DOHH2 (cell line): ENCODE data around the gene ROCK2.

Experiments
- EZH2phosphoT487 ChIP-seq: fragments of 200-600 bp; sonication (generic); IDR thresholded peaks from 2 replicates; pipeline ENCODE4 v1.6.1; 2017; ENCODE audit warnings: borderline replicate concordance, mild to moderate bottlenecking, antibody characterized with exemption, low read length, moderate library complexity, mixed read lengths
- TF ChIP-seq, protein P1 (sequence below): fragments of 200-600 bp; sonication (generic); IDR thresholded peaks from one replicate; pipeline ENCODE4 v1.5.1; 2014; ENCODE audit warnings: antibody characterized with exemption, mild to moderate bottlenecking, low read depth, low read length; ENCODE audit not compliant: poor library complexity, severe bottlenecking

DNA sequence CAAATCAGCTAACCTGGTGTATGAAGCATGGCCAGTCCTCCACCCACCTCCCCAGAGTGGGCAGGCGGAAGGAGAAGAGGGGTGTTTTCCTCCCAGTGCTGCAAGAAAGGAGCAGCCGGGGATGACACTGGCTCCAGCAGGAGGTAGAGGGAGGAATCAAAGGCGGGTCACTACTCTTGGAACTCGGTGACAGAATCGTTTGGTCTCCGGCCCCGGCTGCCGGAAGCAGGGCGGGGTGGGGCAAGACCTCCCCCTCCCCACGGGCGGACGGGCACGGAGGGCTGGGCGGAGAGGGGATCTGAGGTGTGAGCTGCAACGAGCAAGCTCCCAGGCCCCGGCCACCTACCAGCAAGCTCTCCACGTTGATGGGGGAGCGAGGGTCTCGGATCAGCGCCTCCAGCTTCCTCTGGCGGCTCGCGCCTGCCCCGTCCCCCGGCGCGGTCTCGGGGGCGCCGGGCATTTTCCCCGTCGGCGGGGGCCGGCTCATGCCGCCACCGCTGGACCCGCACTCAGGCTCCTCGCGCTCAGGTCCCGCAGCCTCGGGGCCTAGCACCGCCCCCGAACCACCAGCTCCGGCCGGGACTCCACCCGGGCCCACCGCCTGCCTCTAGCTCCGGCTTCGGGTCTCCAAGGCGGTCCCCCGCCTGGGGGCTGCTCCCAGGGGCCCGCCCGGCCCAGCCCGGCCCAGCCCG lies 640 bp downstream of the ROCK2 start:
- TF ChIP-seq, protein P1, sequence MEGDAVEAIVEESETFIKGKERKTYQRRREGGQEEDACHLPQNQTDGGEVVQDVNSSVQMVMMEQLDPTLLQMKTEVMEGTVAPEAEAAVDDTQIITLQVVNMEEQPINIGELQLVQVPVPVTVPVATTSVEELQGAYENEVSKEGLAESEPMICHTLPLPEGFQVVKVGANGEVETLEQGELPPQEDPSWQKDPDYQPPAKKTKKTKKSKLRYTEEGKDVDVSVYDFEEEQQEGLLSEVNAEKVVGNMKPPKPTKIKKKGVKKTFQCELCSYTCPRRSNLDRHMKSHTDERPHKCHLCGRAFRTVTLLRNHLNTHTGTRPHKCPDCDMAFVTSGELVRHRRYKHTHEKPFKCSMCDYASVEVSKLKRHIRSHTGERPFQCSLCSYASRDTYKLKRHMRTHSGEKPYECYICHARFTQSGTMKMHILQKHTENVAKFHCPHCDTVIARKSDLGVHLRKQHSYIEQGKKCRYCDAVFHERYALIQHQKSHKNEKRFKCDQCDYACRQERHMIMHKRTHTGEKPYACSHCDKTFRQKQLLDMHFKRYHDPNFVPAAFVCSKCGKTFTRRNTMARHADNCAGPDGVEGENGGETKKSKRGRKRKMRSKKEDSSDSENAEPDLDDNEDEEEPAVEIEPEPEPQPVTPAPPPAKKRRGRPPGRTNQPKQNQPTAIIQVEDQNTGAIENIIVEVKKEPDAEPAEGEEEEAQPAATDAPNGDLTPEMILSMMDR = no peak
- no peak for TF ChIP-seq EZH2phosphoT487
